ENCODE data around the gene LRRN2.

DNA sequence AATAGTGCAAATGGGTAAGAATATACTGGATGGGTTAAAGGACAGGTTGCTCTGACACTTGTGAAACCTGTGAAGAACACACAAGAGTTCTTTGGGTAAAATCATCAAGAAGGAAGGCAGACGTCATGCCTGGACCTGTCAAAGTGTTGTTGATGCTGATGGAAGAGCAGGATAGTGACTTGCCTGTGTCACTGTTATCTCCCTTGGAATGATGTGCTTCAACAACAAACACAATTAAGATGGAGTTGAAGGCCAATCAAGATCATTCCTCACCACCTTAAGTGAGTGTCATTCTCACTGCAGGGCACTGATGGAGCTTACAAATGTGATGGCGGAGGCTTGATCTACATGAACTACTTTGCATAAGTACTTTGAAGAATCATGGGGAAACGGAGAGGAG lies 73.2 kb downstream of the LRRN2 start:
- TF ChIP-seq EZH2 (IDR thresholded peaks at IDR 0.05; ENCODE audit: low read depth) (no peak), CTCF (conservative IDR thresholded peaks at IDR 0.05) (no peak)

All from PC-9 (cell line).